Coronary artery (tissue), 2 donors: ENCODE measurements around the gene MYH2.

Source experiments
- DNase-seq: peaks from one replicate; pipeline ENCODE4 v3.0.0-alpha.2; 2017; ENCODE audit warnings: low spot score
- H3K27ac ChIP-seq, 2 donors: fragments of 200-600 bp; sonication (generic); one replicate each; pipeline ENCODE4 v1.5.1; 2016 to 2019
- H3K4me3 ChIP-seq: fragments of 200-600 bp; sonication (generic); 2 replicates; pipeline ENCODE4 v1.5.1; 2016; ENCODE audit warnings: mild to moderate bottlenecking, moderate library complexity
- TF ChIP-seq, protein P1 (sequence below): fragments of 200-600 bp; sonication (generic); IDR thresholded peaks from one replicate; pipeline ENCODE4 v1.5.1; 2019; ENCODE audit warnings: antibody characterized with exemption

MYH2 gene

GRCh38 chr17:10474536-10474935, 74.9 kb downstream of the MYH2 start:
- Histone ChIP-seq H3K27ac (no peak overlapping the region), H3K4me3 (no peak overlapping the region)
- TF ChIP-seq, protein P1, sequence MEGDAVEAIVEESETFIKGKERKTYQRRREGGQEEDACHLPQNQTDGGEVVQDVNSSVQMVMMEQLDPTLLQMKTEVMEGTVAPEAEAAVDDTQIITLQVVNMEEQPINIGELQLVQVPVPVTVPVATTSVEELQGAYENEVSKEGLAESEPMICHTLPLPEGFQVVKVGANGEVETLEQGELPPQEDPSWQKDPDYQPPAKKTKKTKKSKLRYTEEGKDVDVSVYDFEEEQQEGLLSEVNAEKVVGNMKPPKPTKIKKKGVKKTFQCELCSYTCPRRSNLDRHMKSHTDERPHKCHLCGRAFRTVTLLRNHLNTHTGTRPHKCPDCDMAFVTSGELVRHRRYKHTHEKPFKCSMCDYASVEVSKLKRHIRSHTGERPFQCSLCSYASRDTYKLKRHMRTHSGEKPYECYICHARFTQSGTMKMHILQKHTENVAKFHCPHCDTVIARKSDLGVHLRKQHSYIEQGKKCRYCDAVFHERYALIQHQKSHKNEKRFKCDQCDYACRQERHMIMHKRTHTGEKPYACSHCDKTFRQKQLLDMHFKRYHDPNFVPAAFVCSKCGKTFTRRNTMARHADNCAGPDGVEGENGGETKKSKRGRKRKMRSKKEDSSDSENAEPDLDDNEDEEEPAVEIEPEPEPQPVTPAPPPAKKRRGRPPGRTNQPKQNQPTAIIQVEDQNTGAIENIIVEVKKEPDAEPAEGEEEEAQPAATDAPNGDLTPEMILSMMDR = no peak
- no peak for DNase-seq

GRCh38 chr17:10471858-10472257, 77.6 kb downstream of the MYH2 start:
- no peak overlapping the region for H3K27ac ChIP-seq
- H3K4me3 ChIP-seq = no peak overlapping the region
- DNase-seq = no peak
- TF ChIP-seq, protein P1 = no peak
